A673 (cell line): ENCODE data around the gene PDZD4. TPM values are rescaled to one million over a fixed set of nuclear protein-coding genes. Genes with fewer than 3 reads are reported as not detected.
"Not testable (repeated sequence)": the region's sequence is repeated elsewhere in the genome, so short reads cannot be mapped to it uniquely, and the experiment has no call there.

Source experiments
- BruUV-seq: library from RNA; stranded (reverse); fragments of 400-500 nt; replicated peaks from 2 replicates; lab custom pipeline; 2021; lab: Mats Ljungman, UMichigan
- CTCF ChIA-PET: fragments of 300-600 bp; sonication (Branson Sonifier 250); formaldehyde crosslinking; loops from one replicate; lab custom pipeline; 2022; ENCODE audit warnings: antibody characterized with exemption; lab: Charles Lee
- POLR2A ChIA-PET: fragments of 300-600 bp; sonication (Branson Sonifier 250); formaldehyde crosslinking; loops from one replicate; lab custom pipeline; 2022; ENCODE audit warnings: antibody characterized with exemption; ENCODE audit not compliant: low non-redundant PET; lab: Charles Lee
- DNase-seq: peaks from one replicate; pipeline ENCODE4 v3.0.0-alpha.2; 2015; ENCODE audit warnings: low spot score
- H3K27ac ChIP-seq: fragments of 200-600 bp; sonication (generic); 2 replicates; pipeline ENCODE4 v1.5.1; 2016; ENCODE audit warnings: mixed run types, low read depth, mild to moderate bottlenecking, mixed read lengths, antibody characterized with exemption, low read length; ENCODE audit not compliant: poor library complexity, severe bottlenecking
- H3K27me3 ChIP-seq: fragments of 200-600 bp; sonication (generic); replicated peaks from 2 replicates; pipeline ENCODE4 v1.6.1; 2017; ENCODE audit warnings: mixed run types, low read depth, mild to moderate bottlenecking, mixed read lengths, antibody characterized with exemption, low read length; ENCODE audit not compliant: insufficient read depth, poor library complexity
- H3K36me3 ChIP-seq: fragments of 200-600 bp; sonication (generic); 2 replicates; pipeline ENCODE4 v1.6.1; 2016; ENCODE audit warnings: mixed run types, mild to moderate bottlenecking, mixed read lengths, antibody characterized with exemption, low read length; ENCODE audit not compliant: insufficient read depth, poor library complexity, severe bottlenecking
- H3K4me1 ChIP-seq: fragments of 200-600 bp; sonication (generic); 2 replicates; pipeline ENCODE4 v1.6.1; 2017; ENCODE audit warnings: mixed run types, mild to moderate bottlenecking, mixed read lengths, antibody characterized with exemption, low read length; ENCODE audit not compliant: insufficient read depth, poor library complexity, severe bottlenecking
- H3K4me3 ChIP-seq: fragments of 200-600 bp; sonication (generic); 2 replicates; pipeline ENCODE4 v1.5.1; 2016; ENCODE audit warnings: low read depth, mixed run types, mild to moderate bottlenecking, mixed read lengths, low read length; ENCODE audit not compliant: poor library complexity, severe bottlenecking
- H3K9me3 ChIP-seq: fragments of 200-600 bp; sonication (generic); 2 replicates; pipeline ENCODE4 v1.6.1; 2016; ENCODE audit warnings: mixed run types, low read depth, mild to moderate bottlenecking, mixed read lengths, antibody characterized with exemption, low read length; ENCODE audit not compliant: poor library complexity, severe bottlenecking
- EZH2 ChIP-seq: fragments of 200-600 bp; sonication (generic); IDR thresholded peaks from 2 replicates; pipeline ENCODE4 v1.6.1; 2017; ENCODE audit warnings: borderline replicate concordance, low read depth, mild to moderate bottlenecking, mixed read lengths, antibody characterized with exemption, low read length; ENCODE audit not compliant: poor library complexity, severe bottlenecking
- intact Hi-C: fragments of 100-400 bp; cut with micrococcal nuclease; formaldehyde crosslinking; loops from one replicate; pipeline ENCODE4 v1.10.0; 2022; ENCODE audit not compliant: unreplicated experiment
- total RNA-seq: library from RNA; stranded (reverse); gene quantifications from 2 replicates; pipeline ENCODE4 v1.2.3, GENCODE V29; 2021
- TF ChIP-seq, protein P1 (sequence below): fragments of 300-800, 200-600 bp; sonication (generic); conservative IDR thresholded peaks from 2 replicates; pipeline ENCODE4 v1.5.1; 2017; ENCODE audit warnings: low read depth, mild to moderate bottlenecking, antibody characterized with exemption, low read length, moderate library complexity, mixed read lengths

PDZD4 gene
- total RNA-seq, 1 experiment from 2014 or later, result 2.6 TPM

DNA sequence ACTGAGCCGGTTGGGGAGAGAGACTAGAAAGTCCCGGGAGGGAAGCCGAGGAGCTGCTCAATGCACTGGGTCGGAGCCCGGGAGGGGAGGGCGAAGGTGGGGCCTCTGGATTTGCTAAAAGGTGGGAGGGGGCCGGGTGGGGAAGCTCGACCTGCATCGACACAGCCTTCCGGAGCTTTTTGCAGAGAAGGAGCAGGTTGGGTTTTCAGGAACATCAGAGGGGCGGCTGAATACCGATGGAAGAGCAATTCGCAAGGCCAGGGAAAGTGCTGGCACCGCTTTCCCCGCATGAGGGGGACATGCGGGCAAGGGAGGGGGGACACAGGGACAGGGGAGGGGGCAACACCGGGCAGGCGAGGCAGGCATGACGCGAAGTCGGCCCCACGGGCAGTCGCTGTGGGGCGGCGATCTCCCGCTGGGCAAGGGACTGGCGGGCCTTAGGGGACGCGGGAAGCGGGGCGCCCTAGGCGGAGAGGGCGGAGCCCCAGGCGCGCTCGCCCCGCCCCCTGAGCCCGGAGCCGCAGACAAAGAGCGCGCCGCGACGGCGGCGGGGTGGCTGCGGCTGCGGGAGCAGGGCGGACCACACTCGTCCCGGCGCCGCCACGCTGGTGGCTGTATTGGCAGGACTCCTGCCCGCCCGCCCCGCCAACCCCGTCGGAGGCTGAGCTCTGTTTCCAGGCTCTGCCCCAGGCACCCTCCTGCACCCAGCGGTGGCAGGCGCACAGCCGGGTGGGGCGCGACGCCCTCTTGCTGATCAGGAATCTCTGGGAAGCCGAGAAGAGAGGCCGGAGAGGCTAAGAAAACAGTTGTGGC, 11.6 kb downstream of the PDZD4 start:
- no peaks in the 10 kb centered on the region for H3K9me3 ChIP-seq
- no peaks in the 10 kb centered on the region for H3K36me3 ChIP-seq
- H3K4me1 ChIP-seq, result no peaks in the 10 kb centered on the region
- intact Hi-C loops, result no loop called here
- POLR2A ChIA-PET, result interaction anchor here (0.7 kb wide), 1 partner anchor 174 kb away, joined by 16 read pairs; no protein-coding TSS in a partner anchor
- CTCF ChIA-PET, result no interaction called here
- H3K27me3 ChIP-seq, result no peaks in the 10 kb centered on the region
- peak; percentile 61 for DNase-seq
- H3K27ac ChIP-seq, result peak overlapping the region; percentile 50
- peak overlapping the region; percentile 41 for H3K4me3 ChIP-seq
- no peak for TF ChIP-seq EZH2
- TF ChIP-seq, protein P1, sequence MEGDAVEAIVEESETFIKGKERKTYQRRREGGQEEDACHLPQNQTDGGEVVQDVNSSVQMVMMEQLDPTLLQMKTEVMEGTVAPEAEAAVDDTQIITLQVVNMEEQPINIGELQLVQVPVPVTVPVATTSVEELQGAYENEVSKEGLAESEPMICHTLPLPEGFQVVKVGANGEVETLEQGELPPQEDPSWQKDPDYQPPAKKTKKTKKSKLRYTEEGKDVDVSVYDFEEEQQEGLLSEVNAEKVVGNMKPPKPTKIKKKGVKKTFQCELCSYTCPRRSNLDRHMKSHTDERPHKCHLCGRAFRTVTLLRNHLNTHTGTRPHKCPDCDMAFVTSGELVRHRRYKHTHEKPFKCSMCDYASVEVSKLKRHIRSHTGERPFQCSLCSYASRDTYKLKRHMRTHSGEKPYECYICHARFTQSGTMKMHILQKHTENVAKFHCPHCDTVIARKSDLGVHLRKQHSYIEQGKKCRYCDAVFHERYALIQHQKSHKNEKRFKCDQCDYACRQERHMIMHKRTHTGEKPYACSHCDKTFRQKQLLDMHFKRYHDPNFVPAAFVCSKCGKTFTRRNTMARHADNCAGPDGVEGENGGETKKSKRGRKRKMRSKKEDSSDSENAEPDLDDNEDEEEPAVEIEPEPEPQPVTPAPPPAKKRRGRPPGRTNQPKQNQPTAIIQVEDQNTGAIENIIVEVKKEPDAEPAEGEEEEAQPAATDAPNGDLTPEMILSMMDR, result no peak
- no TSS peak for BruUV-seq

DNA sequence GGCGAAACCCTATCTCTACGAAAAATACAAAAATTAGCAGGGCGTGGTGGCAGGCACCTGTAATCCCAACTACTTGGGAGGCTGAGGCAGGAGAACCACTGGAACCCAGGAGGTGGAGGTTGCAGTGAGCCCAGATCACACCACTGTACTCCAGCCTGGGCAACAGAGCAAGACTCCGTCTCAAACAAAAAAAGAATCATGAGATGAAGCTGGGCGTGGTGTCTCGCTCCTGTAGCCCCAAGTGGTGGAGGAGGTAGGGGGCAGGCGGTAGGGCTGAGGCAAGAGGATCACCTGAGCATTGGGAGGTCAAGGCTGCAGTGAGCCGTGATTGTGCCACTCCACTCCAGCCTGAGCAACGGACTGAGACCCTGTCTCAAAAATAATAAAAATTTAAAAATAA, 12.3 kb downstream of the PDZD4 start:
- DNase-seq, H3K4me3 ChIP-seq, H3K27me3 ChIP-seq, CTCF ChIA-PET, H3K27ac ChIP-seq, H3K9me3 ChIP-seq, BruUV-seq, H3K4me1 ChIP-seq, intact Hi-C loops, H3K36me3 ChIP-seq: not testable (repeated sequence)
- POLR2A ChIA-PET, result interaction anchor here (0.7 kb wide), 1 partner anchor 174 kb away, joined by 16 read pairs; no protein-coding TSS in a partner anchor

DNA sequence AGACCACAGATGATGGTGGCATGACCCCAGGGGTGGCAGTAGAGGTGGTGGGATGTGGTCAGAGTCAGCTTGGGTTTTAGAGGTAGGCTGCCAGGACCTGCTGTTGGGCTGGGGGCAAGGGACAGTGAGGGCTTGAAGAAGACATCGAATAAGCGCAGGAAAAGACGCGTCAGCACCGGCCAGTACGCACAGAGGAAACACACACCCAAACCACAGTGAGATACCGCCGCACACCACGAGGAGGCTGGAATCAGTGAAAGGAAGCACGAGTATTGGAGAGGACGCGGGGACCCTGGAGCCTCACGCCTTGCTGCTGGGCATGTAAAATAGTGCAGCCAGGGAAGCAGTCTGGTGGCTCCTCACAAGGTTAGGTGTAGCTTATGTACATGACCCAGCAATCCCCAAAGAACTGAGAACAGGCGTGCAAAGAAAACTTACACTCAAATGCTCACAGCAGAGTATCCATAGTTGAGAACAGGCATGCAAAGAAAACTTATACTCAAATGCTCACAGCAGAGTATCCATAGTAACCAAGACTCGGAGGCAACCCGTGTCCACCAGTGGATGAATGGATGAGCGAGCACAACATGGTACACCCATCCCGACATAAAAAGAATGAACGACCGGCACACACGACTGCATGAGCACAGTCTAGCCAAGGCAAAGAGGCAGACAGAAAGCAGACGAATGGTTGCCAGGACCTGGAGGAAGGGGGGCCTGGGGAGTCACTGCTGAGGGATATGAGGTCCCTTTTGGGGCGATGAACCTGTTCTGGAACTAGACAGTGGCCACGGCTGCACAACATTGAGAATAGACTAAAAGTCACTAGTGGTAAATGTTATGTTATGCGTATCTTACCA, 13.3 kb downstream of the PDZD4 start:
- TF ChIP-seq, protein P1, result no peak
- TF ChIP-seq EZH2, result no peak
- no peak overlapping the region for H3K27ac ChIP-seq
- POLR2A ChIA-PET, result no interaction called here
- H3K4me1 ChIP-seq, result no peaks in the 10 kb centered on the region
- CTCF ChIA-PET, result no interaction called here
- no TSS peak for BruUV-seq
- intact Hi-C loops, result no loop called here
- no peak for DNase-seq
- H3K27me3 ChIP-seq, result no peaks in the 10 kb centered on the region
- H3K36me3 ChIP-seq, result no peaks in the 10 kb centered on the region
- H3K9me3 ChIP-seq, result no peaks in the 10 kb centered on the region
- no peak overlapping the region for H3K4me3 ChIP-seq
